ENCODE measurements around the gene GTPBP6. TPM values are rescaled to one million over a fixed set of nuclear protein-coding genes. Genes with fewer than 3 reads are reported as not detected.

The GTPBP6 gene
- polyA plus RNA-seq, 1 of the 3 experiments (the other 2 are of a cell fraction): 47.3 TPM

GRCh38 chrX:350148-350533 lies 31.5 kb upstream of the GTPBP6 start:
- Histone ChIP-seq H4K20me1 (ENCODE audit: insufficient read depth) (no peaks in the 10 kb centered on the region), H3K27me3 (ENCODE audit: insufficient read depth) (no peaks in the 10 kb centered on the region), H3K79me2 (ENCODE audit: insufficient read depth) (no peaks in the 10 kb centered on the region), H3K4me2 (no peak overlapping the region), H3K4me3 (ENCODE audit: low read depth in 2 of 2, low read length in 1 of 2) (no peak overlapping the region), H3F3A (replicated peaks; ENCODE audit: insufficient read depth) (no peaks in the 10 kb centered on the region), H3K36me3 (replicated peaks in 1 of 2; ENCODE audit: control insufficient read depth in 1 of 2, insufficient read depth in 2 of 2, low read length in 1 of 2) (peaks cover 0 to 3% of the 10 kb centered on the region in 2 experiments), H3K4me1 (ENCODE audit: control insufficient read depth in 1 of 2, insufficient read depth in 2 of 2, low read depth in 1 of 2, low read length in 1 of 2) (no peaks in the 10 kb centered on the region; a peak in 1 of 4 replicates), H2AFZ (ENCODE audit: low read depth) (no peak overlapping the region), H3K27ac (ENCODE audit: low read depth in 2 of 2, low read length in 1 of 2) (no peak overlapping the region), H3K9me3 (no peaks in the 10 kb centered on the region), H3K9me2 (no peaks in the 10 kb centered on the region), H3K9ac (no peak overlapping the region)
- ChIA-PET CTCF (no interaction called here), POLR2A (no interaction called here)
- 89% methylated on average over 12 of the region's 20 CpGs for WGBS (ENCODE audit: low lambda C conversion rate)
- TF ChIP-seq POLR2AphosphoS5 (IDR thresholded peaks at IDR 0.05; ENCODE audit: low read depth, low read length) (no peak), GABPA (IDR thresholded peaks at IDR 0.05; ENCODE audit: low read depth) (no peak), RXRA (IDR thresholded peaks at IDR 0.05; ENCODE audit: borderline replicate concordance, low read depth) (no peak), NFIC (IDR thresholded peaks at IDR 0.05; ENCODE audit: borderline replicate concordance) (no peak), TCF12 (IDR thresholded peaks at IDR 0.05) (no peak), REST (IDR thresholded peaks at IDR 0.05; ENCODE audit: low read depth, low read length) (no peak), FOXM1 (IDR thresholded peaks at IDR 0.05; ENCODE audit: low read depth) (no peak), TEAD4 (IDR thresholded peaks at IDR 0.05; ENCODE audit: borderline replicate concordance, insufficient read depth) (no peak), JUND (IDR thresholded peaks at IDR 0.05) (no peak), SMC3 (IDR thresholded peaks at IDR 0.05; ENCODE audit: low read depth, low read length) (no peak), USF2 (IDR thresholded peaks at IDR 0.05; ENCODE audit: borderline replicate concordance, low read depth, low read length) (no peak), YY1 (IDR thresholded peaks at IDR 0.05; ENCODE audit: low read depth) (no peak), TAF1 (IDR thresholded peaks at IDR 0.05; ENCODE audit: borderline replicate concordance, low read depth, low read length) (no peak), RFX5 (IDR thresholded peaks at IDR 0.05; ENCODE audit: low read length) (no peak), NRF1 (IDR thresholded peaks at IDR 0.05; ENCODE audit: low read depth, low read length) (no peak)
- DNase-seq: no peak

- no peaks in the 10 kb centered on the region for H3K9me3 ChIP-seq
- CTCF ChIA-PET: no interaction called here
- POLR2A ChIA-PET: no interaction called here
- no peaks in the 10 kb centered on the region for H3K27me3 ChIP-seq (ENCODE audit: insufficient read depth)
- H2AFZ ChIP-seq (ENCODE audit: low read depth): no peak overlapping the region
- H3K4me1 ChIP-seq (ENCODE audit: control insufficient read depth in 1 of 2, insufficient read depth in 2 of 2, low read depth in 1 of 2, low read length in 1 of 2): no peaks in the 10 kb centered on the region; a peak in 1 of 4 replicates
- no peaks in the 10 kb centered on the region for H3K9me2 ChIP-seq
- no peaks in the 10 kb centered on the region for H3K79me2 ChIP-seq (ENCODE audit: insufficient read depth)
- peaks cover 2 to 4% of the 10 kb centered on the region in 2 experiments for H3K36me3 ChIP-seq (replicated peaks in 1 of 2; ENCODE audit: control insufficient read depth in 1 of 2, insufficient read depth in 2 of 2, low read length in 1 of 2)
- H3F3A ChIP-seq (replicated peaks; ENCODE audit: insufficient read depth): no peaks in the 10 kb centered on the region
- no peak overlapping the region for H3K9ac ChIP-seq
- no peaks in the 10 kb centered on the region for H4K20me1 ChIP-seq (ENCODE audit: insufficient read depth)
- no peak overlapping the region for H3K4me2 ChIP-seq
- WGBS (ENCODE audit: low lambda C conversion rate): 97% methylated on average over 9 of the region's 10 CpGs
- DNase-seq: no peak
- no peak overlapping the region for H3K4me3 ChIP-seq (ENCODE audit: low read depth in 2 of 2, low read length in 1 of 2)
- no peak overlapping the region for H3K27ac ChIP-seq (ENCODE audit: low read depth in 2 of 2, low read length in 1 of 2)
- no peak for TF ChIP-seq FOXM1 (IDR thresholded peaks at IDR 0.05; ENCODE audit: low read depth)
- TF ChIP-seq CHD2 (IDR thresholded peaks at IDR 0.05; ENCODE audit: low read length, partially characterized antibody): no peak
- no peak for TF ChIP-seq EZH2phosphoT487 (IDR thresholded peaks at IDR 0.05; ENCODE audit: borderline replicate concordance, low read depth)
- TF ChIP-seq NRF1 (IDR thresholded peaks at IDR 0.05; ENCODE audit: low read depth, low read length): no peak
- no peak for TF ChIP-seq ZBTB33 (IDR thresholded peaks at IDR 0.05; ENCODE audit: borderline replicate concordance, low read depth)
- no peak for TF ChIP-seq MEF2A (IDR thresholded peaks at IDR 0.05; ENCODE audit: borderline replicate concordance, low read depth)
- TF ChIP-seq GABPA (IDR thresholded peaks at IDR 0.05; ENCODE audit: low read depth): no peak
- TF ChIP-seq, protein P1, sequence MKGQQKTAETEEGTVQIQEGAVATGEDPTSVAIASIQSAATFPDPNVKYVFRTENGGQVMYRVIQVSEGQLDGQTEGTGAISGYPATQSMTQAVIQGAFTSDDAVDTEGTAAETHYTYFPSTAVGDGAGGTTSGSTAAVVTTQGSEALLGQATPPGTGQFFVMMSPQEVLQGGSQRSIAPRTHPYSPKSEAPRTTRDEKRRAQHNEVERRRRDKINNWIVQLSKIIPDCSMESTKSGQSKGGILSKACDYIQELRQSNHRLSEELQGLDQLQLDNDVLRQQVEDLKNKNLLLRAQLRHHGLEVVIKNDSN (IDR thresholded peaks at IDR 0.05; ENCODE audit: borderline replicate concordance, low read depth): no peak
- TF ChIP-seq SMC3 (IDR thresholded peaks at IDR 0.05; ENCODE audit: low read depth, low read length): no peak
- TF ChIP-seq RXRA (IDR thresholded peaks at IDR 0.05; ENCODE audit: borderline replicate concordance, low read depth): no peak
- TF ChIP-seq PBX3 (IDR thresholded peaks at IDR 0.05): no peak
These were observed 31.1 kb upstream of the GTPBP6 start for GRCh38 chrX:349702-350101.
